GM12864 (cell line): Measurements from ENCODE around the gene LYAR.

Source experiments
- DNase-seq: peaks from one replicate; pipeline ENCODE4 v3.0.0-alpha.2; 2011; ENCODE audit warnings: low read depth
- H3K4me3 ChIP-seq: 2 replicates; pipeline ENCODE4 v1.5.1; 2011; ENCODE audit warnings: mild to moderate bottlenecking, low read depth, low read length, control low read depth
- TF ChIP-seq, protein P1 (sequence below): IDR thresholded peaks from 2 replicates; pipeline ENCODE4 v1.5.1; 2011; ENCODE audit warnings: low read depth, mild to moderate bottlenecking, moderate library complexity, low read length, control low read depth, inconsistent platforms; ENCODE audit errors: missing control alignments

LYAR gene

DNA sequence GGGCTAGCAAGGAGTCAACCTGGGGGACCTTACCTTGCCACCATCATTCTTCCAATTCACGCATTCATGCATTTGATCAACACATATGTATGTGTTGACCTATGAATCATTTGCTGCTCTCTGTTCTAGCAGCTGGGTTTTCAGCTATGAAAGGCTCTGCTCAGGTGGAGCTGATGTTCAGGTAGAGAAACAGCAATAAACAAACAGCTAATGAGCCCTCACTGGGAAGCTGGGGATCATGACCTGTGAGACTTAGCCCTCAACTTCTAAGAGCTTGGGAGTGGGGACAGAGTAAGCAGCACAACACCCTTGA lies 61.6 kb downstream of the LYAR start:
- TF ChIP-seq, protein P1, sequence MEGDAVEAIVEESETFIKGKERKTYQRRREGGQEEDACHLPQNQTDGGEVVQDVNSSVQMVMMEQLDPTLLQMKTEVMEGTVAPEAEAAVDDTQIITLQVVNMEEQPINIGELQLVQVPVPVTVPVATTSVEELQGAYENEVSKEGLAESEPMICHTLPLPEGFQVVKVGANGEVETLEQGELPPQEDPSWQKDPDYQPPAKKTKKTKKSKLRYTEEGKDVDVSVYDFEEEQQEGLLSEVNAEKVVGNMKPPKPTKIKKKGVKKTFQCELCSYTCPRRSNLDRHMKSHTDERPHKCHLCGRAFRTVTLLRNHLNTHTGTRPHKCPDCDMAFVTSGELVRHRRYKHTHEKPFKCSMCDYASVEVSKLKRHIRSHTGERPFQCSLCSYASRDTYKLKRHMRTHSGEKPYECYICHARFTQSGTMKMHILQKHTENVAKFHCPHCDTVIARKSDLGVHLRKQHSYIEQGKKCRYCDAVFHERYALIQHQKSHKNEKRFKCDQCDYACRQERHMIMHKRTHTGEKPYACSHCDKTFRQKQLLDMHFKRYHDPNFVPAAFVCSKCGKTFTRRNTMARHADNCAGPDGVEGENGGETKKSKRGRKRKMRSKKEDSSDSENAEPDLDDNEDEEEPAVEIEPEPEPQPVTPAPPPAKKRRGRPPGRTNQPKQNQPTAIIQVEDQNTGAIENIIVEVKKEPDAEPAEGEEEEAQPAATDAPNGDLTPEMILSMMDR: no peak
- H3K4me3 ChIP-seq: no peak overlapping the region

DNA sequence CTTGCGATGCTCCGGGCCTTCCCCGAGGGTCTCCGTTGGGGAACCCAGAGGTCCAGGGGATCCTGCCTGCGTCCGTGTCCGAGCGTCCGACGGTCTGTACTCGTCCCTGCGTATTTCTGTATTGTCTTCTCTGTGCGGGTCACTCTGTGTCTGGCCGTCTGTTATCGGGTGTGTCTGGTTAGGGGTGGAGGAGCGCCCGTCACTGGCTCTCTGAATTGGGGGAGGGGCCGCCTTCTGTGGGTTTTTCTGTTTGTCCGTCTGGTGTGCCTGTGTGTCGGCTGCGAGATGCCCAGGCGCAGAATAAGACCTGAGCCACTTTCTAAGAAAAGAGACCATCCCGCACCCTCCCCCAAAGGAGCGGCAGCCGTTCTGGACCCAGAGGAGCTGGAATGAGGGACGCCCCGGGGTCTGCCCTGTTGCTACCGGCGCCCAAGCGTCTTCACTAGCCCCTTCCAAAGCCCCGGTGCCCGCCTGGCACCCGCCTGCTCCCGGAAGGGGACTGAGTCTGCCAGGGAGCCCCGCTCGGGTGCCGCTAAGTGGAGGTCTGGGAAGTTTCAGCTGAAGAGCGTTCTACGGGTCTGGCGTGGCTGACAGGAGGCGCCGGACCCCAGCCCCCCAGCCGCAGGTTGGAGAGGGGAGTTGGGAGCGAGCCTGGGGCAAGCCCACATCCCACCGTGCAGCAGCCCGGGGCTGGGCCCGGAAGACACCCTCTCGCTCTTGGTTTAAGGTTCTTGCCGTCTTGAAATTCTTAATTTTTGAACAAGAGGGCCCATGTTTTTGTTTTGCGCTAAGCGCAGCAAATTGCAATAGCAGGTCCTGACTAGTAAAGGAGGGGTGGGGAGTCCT lies 62.2 kb downstream of the LYAR start:
- no peak for DNase-seq

More for the DNA sequence above, 61.6 kb downstream of the LYAR start:
- no peak for DNase-seq

DNA sequence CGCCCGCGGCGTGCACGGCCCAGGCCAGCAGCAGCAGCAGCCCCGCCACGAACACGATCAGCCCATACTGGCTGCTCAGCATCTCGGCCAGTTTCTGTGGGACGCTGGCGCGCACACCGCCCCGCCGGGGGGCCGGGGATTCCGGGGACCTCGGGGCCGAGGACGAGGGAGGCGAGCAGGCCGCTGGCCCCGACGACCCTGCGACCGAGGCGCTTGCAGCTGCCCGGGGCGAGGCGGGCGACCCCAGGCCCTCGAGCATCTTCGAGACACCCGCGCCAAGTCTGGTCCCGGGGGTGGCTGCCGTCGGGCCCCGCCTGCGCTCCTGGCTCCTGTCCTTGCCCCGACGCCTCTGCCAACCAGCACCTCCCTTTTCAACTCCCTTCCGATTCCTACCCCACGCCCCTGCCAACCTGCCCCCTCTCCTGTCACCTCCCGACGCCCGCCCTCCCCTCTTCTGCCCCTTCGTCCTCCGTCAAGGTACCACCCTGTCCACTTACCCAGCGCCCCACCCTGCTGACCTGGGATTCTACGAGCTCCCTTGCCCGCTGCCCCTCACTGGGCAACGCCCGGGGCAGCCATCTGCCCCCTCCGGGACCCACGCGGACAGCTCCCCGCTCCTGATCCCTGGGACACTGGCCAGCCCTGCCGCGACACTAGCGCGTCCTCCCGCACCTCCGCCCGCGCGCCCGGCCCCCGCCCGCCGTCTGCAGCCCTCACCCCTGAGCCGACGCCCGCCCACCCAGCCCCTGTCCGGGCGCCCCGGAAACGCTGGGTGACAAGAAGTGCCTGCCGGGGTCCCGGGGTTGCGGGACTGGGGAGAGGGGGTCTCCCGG lies 63.1 kb downstream of the LYAR start, which contains the start of gene OTOP1:
OTOP1 (minus strand) TSS at position 324 of the 833 bp plus-strand sequence; CDS start at position 259, 65 bp downstream.
- DNase-seq: no peak
- TF ChIP-seq, protein P1: no peak
- H3K4me3 ChIP-seq: no peak within 1 kb of the TSS

More for the DNA sequence above, 62.2 kb downstream of the LYAR start:
- TF ChIP-seq, protein P1: no peak
- H3K4me3 ChIP-seq: no peak overlapping the region

DNA sequence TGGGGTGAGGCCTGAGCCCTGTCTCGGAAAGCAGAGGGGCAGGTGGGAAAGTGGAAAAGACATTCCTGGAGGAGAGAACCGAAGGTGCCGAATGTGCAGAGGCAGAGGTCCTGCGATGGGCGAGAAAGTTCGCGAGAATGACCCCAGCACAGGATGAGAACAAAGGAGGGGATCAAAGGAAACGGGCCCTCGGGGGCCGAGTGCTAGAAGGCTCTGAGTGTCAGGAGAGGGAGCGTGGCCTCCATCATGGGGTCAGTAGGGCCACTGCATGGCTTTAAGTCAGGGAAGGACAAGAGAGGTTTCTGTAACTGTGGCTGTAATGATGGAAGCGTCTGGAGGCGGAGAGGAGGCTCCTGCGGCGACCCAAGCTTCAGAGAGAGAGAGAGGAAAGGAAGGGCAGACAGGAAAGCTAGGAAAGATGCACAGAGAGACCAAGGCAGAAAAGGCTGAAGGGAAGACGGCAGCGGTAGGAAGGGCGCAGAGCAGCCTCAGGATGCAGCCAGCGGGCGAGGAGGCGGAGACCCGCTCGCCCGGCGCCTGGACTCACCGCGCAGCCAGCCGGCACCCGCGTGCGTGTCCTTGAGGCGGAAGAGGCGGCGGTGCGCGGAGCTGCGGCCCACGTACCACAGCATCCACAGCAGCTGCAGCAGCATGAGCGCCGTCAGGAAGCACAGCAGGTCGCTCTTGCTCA lies 63.9 kb downstream of the LYAR start:
- H3K4me3 ChIP-seq: no peak overlapping the region
- TF ChIP-seq, protein P1: no peak
- no peak for DNase-seq
